ENCODE results near the gene MAP1B.

The MAP1B gene

GRCh38 chr5:72223371-72223770 lies 116.1 kb downstream of the MAP1B start:
- ATAC-seq = no peak
- Mint-ChIP-seq H3K36me3 (peaks cover 86% of the 10 kb centered on the region), H3K9me3 (no peaks in the 10 kb centered on the region), H3K4me3 (no peak overlapping the region), H3K4me1 (no peaks in the 10 kb centered on the region), H3K27me3 (no peaks in the 10 kb centered on the region), H3K27ac (no peak overlapping the region)

GRCh38 chr5:72224946-72225463 lies 117.7 kb downstream of the MAP1B start:
- Mint-ChIP-seq H3K9me3 (no peaks in the 10 kb centered on the region), H3K27me3 (no peaks in the 10 kb centered on the region), H3K4me1 (no peaks in the 10 kb centered on the region), H3K27ac (no peak overlapping the region), H3K36me3 (peaks cover 75% of the 10 kb centered on the region), H3K4me3 (no peak overlapping the region)
- no peak for ATAC-seq

- Mint-ChIP-seq H3K27ac (no peak overlapping the region), H3K4me3 (no peak overlapping the region), H3K36me3 (peaks cover 80% of the 10 kb centered on the region), H3K27me3 (no peaks in the 10 kb centered on the region), H3K9me3 (no peaks in the 10 kb centered on the region), H3K4me1 (no peaks in the 10 kb centered on the region)
- ATAC-seq = no peak
Measured at GRCh38 chr5:72225741-72226140, 118.5 kb downstream of the MAP1B start.

GRCh38 chr5:72226950-72227349 lies 119.7 kb downstream of the MAP1B start:
- no peaks in the 10 kb centered on the region for H3K27me3 Mint-ChIP-seq
- no peak for ATAC-seq
- no peak overlapping the region for H3K4me3 Mint-ChIP-seq
- no peaks in the 10 kb centered on the region for H3K9me3 Mint-ChIP-seq
- H3K4me1 Mint-ChIP-seq = no peaks in the 10 kb centered on the region
- H3K36me3 Mint-ChIP-seq = peaks cover 75% of the 10 kb centered on the region
- H3K27ac Mint-ChIP-seq = no peak overlapping the region

- ATAC-seq = no peak
- Mint-ChIP-seq H3K4me1 (peaks cover under 1% of the 10 kb centered on the region), H3K36me3 (peaks cover 58% of the 10 kb centered on the region), H3K9me3 (no peaks in the 10 kb centered on the region), H3K4me3 (no peak overlapping the region), H3K27me3 (no peaks in the 10 kb centered on the region), H3K27ac (no peak overlapping the region)
Measured at GRCh38 chr5:72228960-72229359, 121.7 kb downstream of the MAP1B start.

- H3K4me3 Mint-ChIP-seq = no peak overlapping the region
- H3K4me1 Mint-ChIP-seq = peaks cover 16% of the 10 kb centered on the region
- peaks cover 50% of the 10 kb centered on the region for H3K36me3 Mint-ChIP-seq
- no peak for ATAC-seq
- no peak overlapping the region for H3K27ac Mint-ChIP-seq
- no peaks in the 10 kb centered on the region for H3K27me3 Mint-ChIP-seq
- no peaks in the 10 kb centered on the region for H3K9me3 Mint-ChIP-seq
Measured at GRCh38 chr5:72231991-72232703, 124.9 kb downstream of the MAP1B start.

GRCh38 chr5:72232838-72233237 lies 125.6 kb downstream of the MAP1B start:
- H3K4me3 Mint-ChIP-seq = no peak overlapping the region

GRCh38 chr5:72233835-72234234 lies 126.6 kb downstream of the MAP1B start:
- no peak for ATAC-seq
- Mint-ChIP-seq H3K36me3 (peaks cover 48% of the 10 kb centered on the region), H3K4me3 (no peak overlapping the region)

More at GRCh38 chr5:72232838-72233237, 125.6 kb downstream of the MAP1B start:
- H3K4me1 Mint-ChIP-seq = peaks cover 16% of the 10 kb centered on the region
- no peaks in the 10 kb centered on the region for H3K9me3 Mint-ChIP-seq
- no peak for ATAC-seq
- peaks cover 43% of the 10 kb centered on the region for H3K36me3 Mint-ChIP-seq
- H3K27me3 Mint-ChIP-seq = no peaks in the 10 kb centered on the region
- no peak overlapping the region for H3K27ac Mint-ChIP-seq

GRCh38 chr5:72234265-72234700 lies 127.0 kb downstream of the MAP1B start:
- H3K27ac Mint-ChIP-seq = peak overlapping the region; percentile 24
- peaks cover 16% of the 10 kb centered on the region for H3K4me1 Mint-ChIP-seq
- no peaks in the 10 kb centered on the region for H3K27me3 Mint-ChIP-seq
- peaks cover 48% of the 10 kb centered on the region for H3K36me3 Mint-ChIP-seq
- no peaks in the 10 kb centered on the region for H3K9me3 Mint-ChIP-seq
- no peak overlapping the region for H3K4me3 Mint-ChIP-seq
- ATAC-seq = peak; percentile 34

More at GRCh38 chr5:72233835-72234234, 126.6 kb downstream of the MAP1B start:
- no peaks in the 10 kb centered on the region for H3K27me3 Mint-ChIP-seq
- peaks cover 16% of the 10 kb centered on the region for H3K4me1 Mint-ChIP-seq
- peak overlapping the region; percentile 24 for H3K27ac Mint-ChIP-seq
- no peaks in the 10 kb centered on the region for H3K9me3 Mint-ChIP-seq

- H3K27me3 Mint-ChIP-seq = no peaks in the 10 kb centered on the region
- ATAC-seq = no peak
- H3K9me3 Mint-ChIP-seq = no peaks in the 10 kb centered on the region
- no peak overlapping the region for H3K4me3 Mint-ChIP-seq
- H3K27ac Mint-ChIP-seq = peak overlapping the region; percentile 24
- H3K36me3 Mint-ChIP-seq = peaks cover 43% of the 10 kb centered on the region
- H3K4me1 Mint-ChIP-seq = peaks cover 16% of the 10 kb centered on the region
Measured at GRCh38 chr5:72234868-72235267, 127.6 kb downstream of the MAP1B start.

GRCh38 chr5:72235725-72236124 lies 128.4 kb downstream of the MAP1B start:
- no peak for ATAC-seq
- peaks cover 16% of the 10 kb centered on the region for H3K4me1 Mint-ChIP-seq
- no peaks in the 10 kb centered on the region for H3K9me3 Mint-ChIP-seq
- H3K4me3 Mint-ChIP-seq = no peak overlapping the region
- H3K27me3 Mint-ChIP-seq = no peaks in the 10 kb centered on the region
- H3K36me3 Mint-ChIP-seq = peaks cover 35% of the 10 kb centered on the region
- H3K27ac Mint-ChIP-seq = no peak overlapping the region

GRCh38 chr5:72237415-72237814 lies 130.1 kb downstream of the MAP1B start:
- Mint-ChIP-seq H3K4me3 (no peak overlapping the region), H3K4me1 (peaks cover 24% of the 10 kb centered on the region), H3K27me3 (no peaks in the 10 kb centered on the region), H3K36me3 (peaks cover 38% of the 10 kb centered on the region), H3K27ac (no peak overlapping the region), H3K9me3 (no peaks in the 10 kb centered on the region)
- ATAC-seq = no peak

GRCh38 chr5:72237879-72238278 lies 130.6 kb downstream of the MAP1B start:
- ATAC-seq = no peak
- Mint-ChIP-seq H3K4me1 (peaks cover 25% of the 10 kb centered on the region), H3K36me3 (peaks cover 39% of the 10 kb centered on the region), H3K27me3 (no peaks in the 10 kb centered on the region), H3K27ac (no peak overlapping the region), H3K9me3 (no peaks in the 10 kb centered on the region), H3K4me3 (no peak overlapping the region)

- no peak for ATAC-seq
- H3K4me1 Mint-ChIP-seq = peaks cover 25% of the 10 kb centered on the region
- no peaks in the 10 kb centered on the region for H3K27me3 Mint-ChIP-seq
- no peaks in the 10 kb centered on the region for H3K9me3 Mint-ChIP-seq
- no peak overlapping the region for H3K4me3 Mint-ChIP-seq
- no peak overlapping the region for H3K27ac Mint-ChIP-seq
- peaks cover 39% of the 10 kb centered on the region for H3K36me3 Mint-ChIP-seq
Measured at GRCh38 chr5:72238712-72239445, 131.6 kb downstream of the MAP1B start.

- Mint-ChIP-seq H3K9me3 (no peaks in the 10 kb centered on the region), H3K4me3 (no peak overlapping the region), H3K27me3 (no peaks in the 10 kb centered on the region), H3K27ac (no peak overlapping the region), H3K4me1 (peaks cover 16% of the 10 kb centered on the region), H3K36me3 (peaks cover 34% of the 10 kb centered on the region)
- ATAC-seq = no peak
Measured at GRCh38 chr5:72241346-72242003, 134.2 kb downstream of the MAP1B start.
